SK-MEL-5 (cell line): Measurements from ENCODE around the gene DUS3L. TPM values are rescaled to one million over a fixed set of nuclear protein-coding genes. Genes with fewer than 3 reads are reported as not detected.
A peak's percentile ranks its signal among the peaks of the same experiment; 100 is the strongest.

Source experiments
- DNase-seq: peaks from one replicate; pipeline ENCODE4 v3.0.0-alpha.2; 2016; ENCODE audit warnings: low read depth, low spot score
- in situ Hi-C: cut with HindIII; loops from 2 replicates; pipeline ENCODE4 v1.10.0; 2016; ENCODE audit warnings: low sequenced_read_pairs, high pct_unique_total_duplicates, low pct_unique_long_range_greater_than_20kb
- total RNA-seq: library from RNA; depleted of rRNA; stranded (reverse); fragments of >200 nt; shearing (Covaris generic); gene quantifications from 2 replicates; pipeline ENCODE4 v1.2.3, GENCODE V29; 2014

DUS3L gene
- total RNA-seq, 1 experiment from 2014 or later: 52.9 TPM

- no peak for DNase-seq
- in situ Hi-C loops: no loop called here
Measured at GRCh38 chr19:5824751-5825150, 33.8 kb upstream of the DUS3L start.

GRCh38 chr19:5823579-5824281 lies 32.8 kb upstream of the DUS3L start:
- peak; percentile 49 for DNase-seq
- in situ Hi-C loops: no loop called here

- in situ Hi-C loops: no loop called here
- no peak for DNase-seq
Measured at GRCh38 chr19:5822181-5822844, 31.4 kb upstream of the DUS3L start.

DNA sequence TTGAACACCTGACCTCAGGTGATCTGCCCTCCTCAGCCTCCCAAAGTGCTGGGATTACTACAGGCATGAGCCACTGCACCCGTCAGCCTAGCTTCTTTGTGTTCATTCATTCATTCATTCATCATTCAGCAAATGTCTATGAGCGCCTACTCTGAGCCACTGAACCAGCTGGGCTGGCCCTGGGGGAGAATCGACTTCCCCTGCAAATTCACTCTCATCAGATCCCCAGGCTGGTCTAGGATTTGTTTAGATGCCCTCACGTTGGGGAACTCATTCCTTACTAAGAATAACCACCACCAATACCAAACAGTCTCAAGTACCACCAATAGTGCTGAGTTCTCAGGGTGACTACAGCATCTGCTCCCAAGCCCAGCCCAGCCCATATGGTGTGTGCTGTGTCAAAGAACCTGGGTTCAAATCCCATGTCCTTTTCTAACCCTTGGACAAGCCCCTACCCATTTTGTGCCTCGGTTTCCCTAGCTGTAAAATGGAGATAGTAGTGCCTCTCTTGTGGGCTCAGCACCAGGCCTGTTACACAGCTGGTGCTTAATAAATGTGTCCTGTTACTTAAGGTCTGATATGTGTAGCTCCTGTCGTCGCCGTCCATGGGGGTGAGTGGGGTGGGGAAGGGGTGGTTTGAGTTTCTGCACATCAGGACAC lies 30.7 kb upstream of the DUS3L start:
- DNase-seq: no peak

GRCh38 chr19:5820785-5821184 lies 29.8 kb upstream of the DUS3L start:
- DNase-seq: no peak
- in situ Hi-C loops: no loop called here

More for the DNA sequence above, 30.7 kb upstream of the DUS3L start:
- in situ Hi-C loops: no loop called here

DNA sequence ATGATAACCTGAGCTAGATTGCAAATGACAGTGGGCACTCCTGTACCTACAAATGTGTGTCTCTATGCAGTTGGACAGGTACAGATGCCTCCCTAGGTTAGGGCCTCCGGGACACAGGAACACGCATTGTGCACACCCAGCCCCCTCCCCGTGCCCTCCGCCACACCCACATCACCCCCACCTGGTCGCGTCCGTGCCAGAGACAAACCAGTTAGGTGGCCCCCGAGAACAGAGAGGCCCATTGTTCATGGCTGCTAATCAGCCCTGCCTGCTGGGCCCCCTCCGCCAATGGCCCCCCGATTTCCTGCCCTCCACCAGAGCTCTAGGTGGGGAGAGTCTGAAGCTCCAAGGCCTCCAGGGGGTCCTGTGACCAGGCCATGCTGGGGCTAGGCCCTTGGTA lies 27.6 kb upstream of the DUS3L start:
- in situ Hi-C loops: no loop called here
- DNase-seq: no peak

- in situ Hi-C loops: no loop called here
- no peak for DNase-seq
Measured at GRCh38 chr19:5817218-5817617, 26.3 kb upstream of the DUS3L start.

DNA sequence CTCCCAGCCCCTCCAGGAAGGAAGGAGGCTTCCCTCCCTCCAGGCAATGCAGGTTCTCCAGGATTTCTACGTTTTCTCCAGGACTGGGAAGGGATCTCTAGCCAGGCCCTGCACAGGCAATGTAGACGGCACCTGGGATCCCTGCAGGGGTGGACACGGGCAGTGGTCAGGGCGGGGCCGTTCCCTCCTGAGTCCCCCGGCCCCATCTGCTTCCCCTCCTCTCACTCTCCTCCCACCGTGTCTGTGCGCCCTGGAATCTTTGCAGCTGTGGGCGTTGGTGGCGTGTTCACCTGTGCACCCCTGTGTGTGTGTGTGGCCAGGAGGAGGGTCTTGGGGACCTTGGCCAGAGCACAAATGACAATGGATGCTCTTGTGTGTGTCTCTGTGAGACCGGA lies 23.9 kb upstream of the DUS3L start:
- in situ Hi-C loops: no loop called here
- DNase-seq: no peak

- no peak for DNase-seq
- in situ Hi-C loops: no loop called here
Measured at GRCh38 chr19:5814123-5814851, 23.3 kb upstream of the DUS3L start.

GRCh38 chr19:5811117-5811516 lies 20.2 kb upstream of the DUS3L start:
- no peak for DNase-seq
- in situ Hi-C loops: no loop called here

DNA sequence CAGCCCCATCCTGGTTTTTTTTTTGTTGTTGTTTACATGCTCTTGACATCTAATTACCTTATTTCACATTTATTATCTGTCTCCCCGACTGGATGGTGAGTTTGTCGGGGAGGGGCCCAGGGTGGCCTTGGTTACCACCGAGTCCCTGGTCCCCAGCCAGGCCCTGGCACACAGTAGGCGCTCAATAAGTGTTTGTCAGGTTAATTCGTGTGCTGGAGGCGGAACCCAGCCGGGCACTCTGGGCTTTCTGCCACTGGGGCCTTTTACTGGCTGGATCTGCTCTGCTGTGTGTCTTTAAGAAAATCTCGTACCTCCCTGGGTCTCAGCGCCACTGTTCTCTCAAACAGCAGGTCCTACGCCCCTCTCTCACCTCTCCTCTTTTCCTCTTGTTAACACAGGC lies 18.5 kb upstream of the DUS3L start:
- no peak for DNase-seq
- in situ Hi-C loops: no loop called here

GRCh38 chr19:5809053-5809452 lies 18.1 kb upstream of the DUS3L start:
- no peak for DNase-seq
- in situ Hi-C loops: no loop called here

GRCh38 chr19:5808120-5808816 lies 17.3 kb upstream of the DUS3L start:
- DNase-seq: no peak
- in situ Hi-C loops: no loop called here

DNA sequence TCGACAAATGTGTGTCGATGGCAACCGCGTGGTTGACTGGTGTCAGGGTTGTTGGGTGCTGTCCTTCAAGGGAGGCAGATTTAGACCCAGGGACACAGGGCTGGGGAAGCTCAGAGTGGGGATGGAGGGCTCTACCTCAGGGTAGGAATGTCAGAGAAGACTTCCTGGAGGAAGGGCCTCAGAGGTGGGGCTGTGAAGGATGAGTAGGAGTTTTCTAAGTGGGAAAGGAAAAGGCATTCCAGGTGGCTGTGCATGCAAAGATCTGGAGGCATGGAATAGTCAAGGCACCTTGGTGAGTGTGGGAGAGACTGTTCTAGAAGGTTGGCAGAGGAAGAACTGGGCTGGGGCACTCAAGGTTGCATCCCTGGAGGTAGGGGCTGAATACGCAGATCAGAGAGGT lies 15.9 kb upstream of the DUS3L start:
- in situ Hi-C loops: no loop called here
- no peak for DNase-seq

GRCh38 chr19:5806133-5806489 lies 15.1 kb upstream of the DUS3L start:
- DNase-seq: no peak
- in situ Hi-C loops: no loop called here

GRCh38 chr19:5805462-5806132 lies 14.6 kb upstream of the DUS3L start:
- in situ Hi-C loops: no loop called here

More at GRCh38 chr19:5805462-5806132, 14.6 kb upstream of the DUS3L start:
- DNase-seq: peak; percentile 63
